MCF 10A (cell line): Measurements from ENCODE around the gene THEM4. TPM values are rescaled to one million over a fixed set of nuclear protein-coding genes. Genes with fewer than 3 reads are reported as not detected.
A peak's percentile ranks its signal among the peaks of the same experiment; 100 is the strongest.
"Not testable (repeated sequence)": the region's sequence is repeated elsewhere in the genome, so short reads cannot be mapped to it uniquely, and the experiment has no call there.

ENCODE experiments used
- BruUV-seq: library from RNA; stranded (reverse); fragments of 400-500 nt; replicated peaks from 2 replicates; lab custom pipeline; 2021; lab: Mats Ljungman, UMichigan
- CTCF ChIA-PET: fragments of 300-600 bp; sonication (Branson Sonifier 250); formaldehyde crosslinking; extraction: SDS; loops from one replicate; lab custom pipeline; 2021; ENCODE audit warnings: antibody characterized with exemption, inconsistent platforms; lab: Yijun Ruan, JAX
- POLR2A ChIA-PET: fragments of 300-600, 350-650 bp; sonication (Branson Sonifier 250); formaldehyde crosslinking; extraction: SDS; loops from one replicate; lab custom pipeline; 2020; ENCODE audit warnings: antibody characterized with exemption, inconsistent platforms; lab: Yijun Ruan, JAX
- DNase-seq: peaks from one replicate; pipeline ENCODE4 v3.0.0-alpha.2; 2018; ENCODE audit not compliant: unreplicated experiment
- H3K27ac Mint-ChIP-seq: one replicate; pipeline ENCODE4 v1.8.0; 2022; ENCODE audit warnings: mild to moderate bottlenecking, low read depth, mixed read lengths; ENCODE audit not compliant: unreplicated experiment
- H3K27me3 Mint-ChIP-seq: one replicate; pipeline ENCODE4 v1.8.0; 2022; ENCODE audit warnings: mixed read lengths; ENCODE audit not compliant: insufficient read depth, unreplicated experiment
- H3K36me3 Mint-ChIP-seq: one replicate; pipeline ENCODE4 v1.8.0; 2022; ENCODE audit warnings: mild to moderate bottlenecking, moderate library complexity, mixed read lengths; ENCODE audit not compliant: insufficient read depth, unreplicated experiment
- H3K4me1 Mint-ChIP-seq: one replicate; pipeline ENCODE4 v1.8.0; 2022; ENCODE audit warnings: mixed read lengths; ENCODE audit not compliant: insufficient read depth, unreplicated experiment
- H3K4me3 Mint-ChIP-seq: one replicate; pipeline ENCODE4 v1.8.0; 2022; ENCODE audit warnings: mild to moderate bottlenecking, moderate library complexity, mixed read lengths; ENCODE audit not compliant: unreplicated experiment
- H3K9me3 Mint-ChIP-seq: one replicate; pipeline ENCODE4 v1.8.0; 2022; ENCODE audit warnings: mixed read lengths; ENCODE audit not compliant: unreplicated experiment
- intact Hi-C: fragments of 100-400 bp; cut with micrococcal nuclease; formaldehyde crosslinking; loops from 2 replicates; pipeline ENCODE4 v1.14.1; 2022
- total RNA-seq: library from RNA; stranded (reverse); gene quantifications from 2 replicates; pipeline ENCODE4 v1.2.3, GENCODE V29; 2022
- TF ChIP-seq, protein P1 (sequence below): fragments of 200-600 bp; IDR thresholded peaks from one replicate; pipeline ENCODE4 v1.8.0; 2022; ENCODE audit warnings: antibody characterized with exemption, mild to moderate bottlenecking; ENCODE audit not compliant: unreplicated experiment

Gene THEM4
- total RNA-seq, 1 experiment from 2014 or later = 29.1 TPM

GRCh38 chr1:151905070-151905442 is 4.3 kb downstream of the THEM4 start:
- DNase-seq = no peak
- Mint-ChIP-seq H3K4me1 (peaks cover 9% of the 10 kb centered on the region), H3K27me3 (no peaks in the 10 kb centered on the region), H3K9me3 (peaks cover 12% of the 10 kb centered on the region), H3K4me3 (no peak overlapping the region), H3K36me3 (peaks cover 35% of the 10 kb centered on the region), H3K27ac (peak overlapping the region; percentile 1)
- POLR2A ChIA-PET = interaction anchor here (1.4 to 2.0 kb wide), 2 partner anchors 10 to 18 kb away, joined by 7 read pairs; no protein-coding TSS in a partner anchor
- CTCF ChIA-PET = interaction anchor here (0.8 to 2.7 kb wide), 5 partner anchors 12 to 97 kb away, joined by 3 to 14 read pairs (median 5); no protein-coding TSS in a partner anchor
- intact Hi-C loops = no loop called here
- BruUV-seq = no TSS peak
- TF ChIP-seq, protein P1, sequence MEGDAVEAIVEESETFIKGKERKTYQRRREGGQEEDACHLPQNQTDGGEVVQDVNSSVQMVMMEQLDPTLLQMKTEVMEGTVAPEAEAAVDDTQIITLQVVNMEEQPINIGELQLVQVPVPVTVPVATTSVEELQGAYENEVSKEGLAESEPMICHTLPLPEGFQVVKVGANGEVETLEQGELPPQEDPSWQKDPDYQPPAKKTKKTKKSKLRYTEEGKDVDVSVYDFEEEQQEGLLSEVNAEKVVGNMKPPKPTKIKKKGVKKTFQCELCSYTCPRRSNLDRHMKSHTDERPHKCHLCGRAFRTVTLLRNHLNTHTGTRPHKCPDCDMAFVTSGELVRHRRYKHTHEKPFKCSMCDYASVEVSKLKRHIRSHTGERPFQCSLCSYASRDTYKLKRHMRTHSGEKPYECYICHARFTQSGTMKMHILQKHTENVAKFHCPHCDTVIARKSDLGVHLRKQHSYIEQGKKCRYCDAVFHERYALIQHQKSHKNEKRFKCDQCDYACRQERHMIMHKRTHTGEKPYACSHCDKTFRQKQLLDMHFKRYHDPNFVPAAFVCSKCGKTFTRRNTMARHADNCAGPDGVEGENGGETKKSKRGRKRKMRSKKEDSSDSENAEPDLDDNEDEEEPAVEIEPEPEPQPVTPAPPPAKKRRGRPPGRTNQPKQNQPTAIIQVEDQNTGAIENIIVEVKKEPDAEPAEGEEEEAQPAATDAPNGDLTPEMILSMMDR = no peak

- no peak for DNase-seq
- ChIA-PET CTCF (interaction anchor here (0.5 to 1.7 kb wide), 5 partner anchors 98 to 286 kb away, joined by 3 to 7 read pairs (median 3); no protein-coding TSS in a partner anchor), POLR2A (interaction anchor here (0.9 to 1.2 kb wide), 2 partner anchors 21 to 23 kb away, joined by 3 read pairs; no protein-coding TSS in a partner anchor)
- BruUV-seq = no TSS peak
- intact Hi-C loops = no loop called here
- no peak overlapping the region for H3K27ac Mint-ChIP-seq
- TF ChIP-seq, protein P1 = no peak
- peaks cover 20% of the 10 kb centered on the region for H3K9me3 Mint-ChIP-seq
- H3K4me3 Mint-ChIP-seq = no peak overlapping the region
- H3K27me3 Mint-ChIP-seq = no peaks in the 10 kb centered on the region
- H3K36me3 Mint-ChIP-seq = peaks cover 30% of the 10 kb centered on the region
- H3K4me1 Mint-ChIP-seq = peaks cover 7% of the 10 kb centered on the region
These were observed 6.5 kb downstream of the THEM4 start for GRCh38 chr1:151902858-151903257.

- H3K4me1 Mint-ChIP-seq, DNase-seq, BruUV-seq, intact Hi-C loops, H3K27ac Mint-ChIP-seq, H3K27me3 Mint-ChIP-seq, H3K4me3 Mint-ChIP-seq: not testable (repeated sequence)
- Mint-ChIP-seq H3K9me3 (peaks cover 14% of the 10 kb centered on the region), H3K36me3 (peaks cover 18% of the 10 kb centered on the region)
- POLR2A ChIA-PET = interaction anchor here (0.6 to 5.8 kb wide), 2 partner anchors 8 to 102 kb away, joined by 3 to 56 read pairs; partner anchors contain the start of gene THEM4
- CTCF ChIA-PET = interaction anchor here (0.6 to 3.8 kb wide), 5 partner anchors 12 to 1586 kb away, joined by 3 to 49 read pairs (median 3); no protein-coding TSS in a partner anchor
These were observed 8.5 kb downstream of the THEM4 start for GRCh38 chr1:151900804-151901203.

- H3K36me3 Mint-ChIP-seq = peaks cover 31% of the 10 kb centered on the region
- H3K4me3 Mint-ChIP-seq = no peak overlapping the region
- H3K4me1 Mint-ChIP-seq = peaks cover 10% of the 10 kb centered on the region
- H3K9me3 Mint-ChIP-seq = peaks cover 14% of the 10 kb centered on the region
- no peak for DNase-seq
- BruUV-seq = no TSS peak
- no peaks in the 10 kb centered on the region for H3K27me3 Mint-ChIP-seq
- intact Hi-C loops = no loop called here
- POLR2A ChIA-PET = interaction anchor here (0.7 to 5.8 kb wide), 4 partner anchors 11 to 259 kb away, joined by 3 to 56 read pairs (median 12); partner anchors contain the start of gene THEM4
- no peak overlapping the region for H3K27ac Mint-ChIP-seq
- CTCF ChIA-PET = interaction anchor here (0.6 to 3.8 kb wide), 9 partner anchors 10 to 560 kb away, joined by 3 to 49 read pairs (median 3); partner anchors contain the start of gene THEM4
- TF ChIP-seq, protein P1 = no peak
These were observed 10.8 kb downstream of the THEM4 start for GRCh38 chr1:151898519-151898991.
